ENCODE data around the gene HERC2. TPM values are rescaled to one million over a fixed set of nuclear protein-coding genes. Genes with fewer than 3 reads are reported as not detected.

HERC2 gene
- total RNA-seq, 4 donors from 2014 or later, result 42.8 to 77.7 (median 44.4) TPM

DNA sequence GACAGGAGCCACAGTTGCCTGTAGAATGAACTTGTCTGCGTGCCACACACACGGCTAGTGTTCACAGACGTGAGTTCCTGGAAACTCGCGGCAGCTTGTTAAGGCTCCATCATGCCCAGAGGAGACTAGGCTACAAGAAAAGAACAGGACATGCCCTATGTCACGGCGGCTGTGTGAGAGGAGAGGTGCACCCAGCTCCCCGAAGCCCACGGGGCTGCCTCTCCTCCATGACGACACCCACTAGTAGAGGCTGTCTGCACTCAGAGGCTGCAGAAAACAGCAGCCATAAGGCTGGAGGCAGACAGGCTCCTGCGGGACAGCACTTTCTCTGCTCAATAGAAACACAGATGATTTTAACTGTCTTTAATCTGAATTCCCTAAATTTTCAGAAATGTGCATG, 203.9 kb downstream of the HERC2 start:
- DNase-seq (ENCODE audit: low spot score), result no peak
- TF ChIP-seq CTCF (IDR thresholded peaks at IDR 0.05), result no peak
- no peak for ATAC-seq (ENCODE audit: low FRiP score)

DNA sequence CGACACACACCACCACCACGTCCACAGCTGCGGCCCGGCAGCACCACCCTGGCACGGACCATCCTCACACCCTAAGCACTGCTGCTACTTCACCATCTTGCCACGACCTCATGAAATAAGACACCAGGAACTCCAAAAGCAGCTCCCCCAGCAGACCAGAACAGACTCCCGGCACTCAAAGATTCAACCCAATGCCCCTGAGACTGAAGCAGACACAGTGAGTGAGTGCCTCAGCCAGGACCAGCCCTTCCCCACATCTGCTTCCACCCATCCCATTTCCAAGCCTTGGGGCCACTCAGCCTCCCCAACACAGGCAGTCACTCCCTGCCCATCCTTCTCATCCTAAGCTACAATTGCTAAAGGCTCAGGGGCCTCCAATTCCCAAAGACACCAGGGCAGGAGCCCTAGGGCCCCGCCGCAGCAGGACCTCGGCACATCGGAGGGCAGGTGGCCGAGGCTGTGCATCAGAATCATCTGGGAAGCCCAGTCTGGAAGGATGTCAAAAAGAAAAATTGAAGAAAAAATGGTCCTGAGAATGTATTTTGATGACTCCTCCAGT, 204.5 kb downstream of the HERC2 start:
- ATAC-seq (ENCODE audit: low FRiP score) (no peak), DNase-seq (ENCODE audit: low spot score) (no peak)
- TF ChIP-seq CTCF (IDR thresholded peaks at IDR 0.05), result no peak

DNA sequence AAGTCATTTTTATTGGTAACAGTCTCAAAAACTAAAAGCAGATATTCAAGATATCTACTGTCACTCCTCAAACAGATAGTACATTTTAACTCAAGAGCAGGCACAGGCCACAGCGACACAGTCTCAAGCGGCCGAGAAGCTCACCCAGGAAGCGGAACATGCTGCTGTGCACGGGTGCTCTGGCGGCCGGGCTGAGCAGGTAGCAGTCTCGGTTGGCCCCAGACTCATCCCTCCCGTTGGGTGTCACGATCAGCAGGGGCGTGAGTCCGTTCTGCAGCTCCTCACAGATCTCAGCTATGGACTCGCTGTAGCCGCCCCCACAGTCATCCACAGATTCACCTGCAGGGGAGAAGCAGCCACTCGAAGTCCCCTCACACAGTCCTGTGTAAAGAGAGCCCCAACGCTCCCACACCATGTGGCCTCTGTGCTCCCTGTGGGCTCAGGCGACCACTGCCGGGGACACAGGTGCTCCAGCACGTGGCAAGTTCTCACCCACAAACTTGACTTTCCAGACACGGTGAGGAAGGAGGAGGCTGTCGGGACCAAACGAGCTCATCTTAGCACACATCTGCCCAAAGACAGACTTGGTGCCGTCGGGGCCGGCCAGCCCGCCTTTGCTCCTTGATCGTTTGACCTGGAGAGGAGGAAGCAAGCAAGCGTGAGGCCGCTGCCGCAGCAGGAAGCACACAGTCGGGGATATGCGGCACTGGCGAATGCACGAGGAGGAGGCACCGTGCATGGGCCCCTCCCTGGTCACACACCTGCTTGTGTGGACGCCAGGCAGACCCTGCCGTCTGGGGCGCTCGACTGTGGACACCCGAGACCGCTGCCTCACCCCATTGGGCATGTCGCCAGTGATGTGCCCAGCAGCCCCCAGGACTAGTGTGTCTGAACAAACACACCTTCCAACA, 205.2 kb downstream of the HERC2 start:
- DNase-seq (ENCODE audit: low spot score) (no peak), ATAC-seq (ENCODE audit: low FRiP score) (no peak)
- no peak for TF ChIP-seq CTCF (IDR thresholded peaks at IDR 0.05)

- no peak for ATAC-seq (ENCODE audit: low FRiP score)
- no peak for TF ChIP-seq CTCF (IDR thresholded peaks at IDR 0.05)
- DNase-seq (ENCODE audit: low spot score), result no peak
Observed at GRCh38 chr15:28115871-28116270, 206.1 kb downstream of the HERC2 start.

- DNase-seq (ENCODE audit: low spot score) (no peak), ATAC-seq (ENCODE audit: low FRiP score) (no peak)
- no peak for TF ChIP-seq CTCF (IDR thresholded peaks at IDR 0.05)
Observed at GRCh38 chr15:28114721-28115622, 207.0 kb downstream of the HERC2 start.

DNA sequence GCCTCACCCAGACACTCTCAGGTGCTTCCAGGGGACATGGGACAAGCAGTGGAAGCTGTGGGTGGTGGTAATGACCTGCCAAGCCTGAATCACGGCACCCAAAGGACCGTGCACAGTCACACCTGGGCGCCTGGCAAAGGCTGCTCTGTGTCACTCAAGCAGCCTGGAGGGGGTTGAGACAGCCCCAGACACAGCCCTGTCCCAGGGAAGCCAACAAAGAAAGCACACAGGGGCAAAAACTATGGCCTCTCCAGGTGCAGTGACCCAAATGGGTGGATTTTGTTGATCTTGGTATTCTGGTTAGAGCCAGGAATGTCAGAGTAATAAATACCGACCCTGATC, 207.9 kb downstream of the HERC2 start:
- DNase-seq (ENCODE audit: low spot score) (no peak), ATAC-seq (ENCODE audit: low FRiP score) (no peak)
- no peak for TF ChIP-seq CTCF (IDR thresholded peaks at IDR 0.05)

Data from omental fat pad (tissue), 4 donors.